IgD-negative memory B cell (primary cell): ENCODE measurements around the gene ANKH. TPM values are rescaled to one million over a fixed set of nuclear protein-coding genes. Genes with fewer than 3 reads are reported as not detected.
"Not testable (repeated sequence)": the region's sequence is repeated elsewhere in the genome, so short reads cannot be mapped to it uniquely, and the experiment has no call there.

Experiments used
- H3K27ac Mint-ChIP-seq, 3 donors: one replicate each; pipeline ENCODE4 v1.8.0; 2020 to 2022; ENCODE audit warnings: mild to moderate bottlenecking in 3 of 3, mixed read lengths in 3 of 3, moderate library complexity in 1 of 3
- H3K27me3 Mint-ChIP-seq: one replicate; pipeline ENCODE4 v1.8.0; 2021; ENCODE audit warnings: mixed read lengths
- H3K36me3 Mint-ChIP-seq: one replicate; pipeline ENCODE4 v1.8.0; 2020; ENCODE audit warnings: mild to moderate bottlenecking, mixed read lengths
- H3K4me1 Mint-ChIP-seq, 3 donors: one replicate each; pipeline ENCODE4 v1.8.0; 2020 to 2022; ENCODE audit warnings: mixed read lengths in 3 of 3, mild to moderate bottlenecking in 1 of 3
- H3K4me3 Mint-ChIP-seq, 4 donors: one replicate each; pipeline ENCODE4 v1.8.0; 2020 to 2022; ENCODE audit warnings: mild to moderate bottlenecking in 4 of 4, mixed read lengths in 4 of 4, moderate library complexity in 3 of 4
- H3K9me3 Mint-ChIP-seq, 3 donors: one replicate each; pipeline ENCODE4 v1.8.0; 2020 to 2021; ENCODE audit warnings: mixed read lengths in 3 of 3, mild to moderate bottlenecking in 1 of 3
- polyA plus RNA-seq: library from polyadenylated mRNA; unstranded; fragments of 300-500 nt; fragmentation: Illumina TruSeq; gene quantifications from one replicate; pipeline ENCODE4 v1.2.3, GENCODE V29; 2021

Gene ANKH
- polyA plus RNA-seq, 1 donor from 2014 or later: 18.4 TPM

DNA sequence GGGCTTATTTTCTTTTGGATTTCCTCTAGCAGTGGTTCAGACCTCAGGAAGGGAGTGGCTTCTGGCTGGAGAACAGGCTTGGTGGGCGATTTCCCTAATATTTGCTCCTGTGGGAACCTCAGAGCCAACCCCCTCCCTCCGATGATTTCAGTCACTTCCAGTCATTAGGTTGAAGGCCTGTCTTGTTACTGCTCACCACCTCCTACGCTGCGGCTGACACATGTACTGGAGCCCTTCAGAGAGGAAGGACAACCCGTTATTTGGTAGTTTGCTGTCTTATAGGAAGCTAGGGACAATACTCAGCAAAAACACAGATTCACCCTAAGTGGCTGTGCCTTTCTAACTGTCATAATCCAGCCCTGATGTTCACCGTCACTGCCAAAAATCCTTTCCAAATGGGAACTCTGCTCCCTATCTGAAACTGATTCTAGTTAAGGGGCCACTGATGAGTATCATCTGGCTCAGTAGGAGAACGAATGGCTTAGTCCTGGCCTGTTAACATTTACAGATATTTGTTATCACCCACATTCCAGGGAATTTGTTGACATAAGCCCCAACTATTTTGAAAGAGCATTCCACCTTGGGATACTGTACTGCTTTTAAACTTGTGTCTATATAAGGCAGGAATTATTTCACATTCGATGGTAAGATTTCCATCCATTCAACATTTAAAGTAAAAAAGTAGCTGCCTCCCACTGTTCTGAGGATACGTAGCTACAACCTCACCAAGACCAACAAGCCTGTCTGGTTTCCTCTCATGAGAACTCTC, 29.3 kb upstream of the ANKH start:
- Mint-ChIP-seq H3K27ac (peak overlapping the region in 1 of 3 donors; percentile 54), H3K4me1 (no peaks in the 10 kb centered on the region), H3K4me3 (no peak overlapping the region), H3K9me3 (no peaks in the 10 kb centered on the region), H3K27me3 (peaks cover 10% of the 10 kb centered on the region), H3K36me3 (no peaks in the 10 kb centered on the region)

DNA sequence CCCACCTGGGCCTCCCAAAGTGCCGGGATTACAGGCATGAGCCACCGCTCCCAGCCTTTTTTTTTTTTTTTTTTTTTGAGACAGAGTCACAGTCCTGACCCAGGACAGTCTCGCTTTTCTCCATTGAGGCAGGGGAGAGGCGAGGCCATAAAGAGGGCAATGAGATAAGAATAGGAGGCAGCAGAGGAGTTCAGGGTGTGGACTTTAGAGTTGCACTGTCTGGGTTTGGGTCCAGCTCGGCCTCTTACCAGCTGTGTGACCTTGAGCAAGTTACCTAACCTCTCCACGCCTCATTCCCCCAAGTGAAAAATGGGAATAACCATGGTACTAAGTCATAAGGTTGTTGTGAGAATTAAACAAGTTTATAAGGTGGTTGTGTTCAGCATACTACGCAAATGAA, 24.6 kb upstream of the ANKH start:
- Mint-ChIP-seq H3K4me3 (no peak overlapping the region), H3K4me1 (no peaks in the 10 kb centered on the region), H3K27ac (no peak overlapping the region), H3K9me3 (no peaks in the 10 kb centered on the region), H3K36me3 (no peaks in the 10 kb centered on the region), H3K27me3 (peaks cover 3% of the 10 kb centered on the region)

DNA sequence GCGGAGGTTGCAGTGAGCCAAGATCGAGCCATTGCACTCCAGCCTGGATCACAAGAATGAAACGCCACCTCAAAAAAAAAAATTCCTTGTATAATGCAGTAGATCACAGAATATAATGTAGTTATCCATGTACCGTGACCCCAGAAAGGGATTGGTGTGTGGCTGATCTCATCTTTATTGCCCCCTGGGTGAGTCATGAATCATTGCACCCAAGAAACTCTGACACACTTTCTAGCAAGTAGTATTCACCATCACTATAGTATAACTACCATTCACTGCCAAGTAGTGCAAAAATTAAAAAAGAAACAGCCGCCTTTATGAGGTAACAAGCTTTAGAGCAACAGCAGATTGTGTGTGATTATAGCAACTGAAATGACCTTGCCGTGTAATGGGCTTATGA, 23.7 kb upstream of the ANKH start:
- Mint-ChIP-seq H3K4me3 (no peak overlapping the region), H3K4me1 (no peaks in the 10 kb centered on the region), H3K27me3 (peaks cover 6% of the 10 kb centered on the region), H3K27ac (no peak overlapping the region), H3K9me3 (no peaks in the 10 kb centered on the region), H3K36me3 (no peaks in the 10 kb centered on the region)

DNA sequence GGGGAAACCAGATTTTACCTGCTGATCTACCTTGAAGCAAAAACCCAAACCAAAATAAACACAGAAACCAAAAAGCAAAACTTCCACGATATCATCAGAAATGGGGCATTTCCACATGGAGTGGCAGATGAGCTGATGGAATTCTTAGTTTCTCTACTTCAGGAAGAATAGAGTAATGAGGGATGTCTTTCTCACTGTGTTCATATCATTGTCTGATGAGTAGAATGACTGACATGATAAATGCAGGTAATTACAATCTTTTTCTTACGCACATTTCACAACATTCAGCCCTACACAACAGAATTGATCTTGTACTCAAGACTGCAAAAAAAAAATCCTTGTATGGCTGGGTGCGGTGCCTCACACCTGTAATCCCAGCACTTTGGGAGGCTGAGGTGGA, 23.2 kb upstream of the ANKH start:
- Mint-ChIP-seq H3K4me1 (no peaks in the 10 kb centered on the region), H3K9me3 (no peaks in the 10 kb centered on the region), H3K27ac (no peak overlapping the region), H3K27me3 (peaks cover 6% of the 10 kb centered on the region), H3K4me3 (no peak overlapping the region), H3K36me3 (no peaks in the 10 kb centered on the region)

DNA sequence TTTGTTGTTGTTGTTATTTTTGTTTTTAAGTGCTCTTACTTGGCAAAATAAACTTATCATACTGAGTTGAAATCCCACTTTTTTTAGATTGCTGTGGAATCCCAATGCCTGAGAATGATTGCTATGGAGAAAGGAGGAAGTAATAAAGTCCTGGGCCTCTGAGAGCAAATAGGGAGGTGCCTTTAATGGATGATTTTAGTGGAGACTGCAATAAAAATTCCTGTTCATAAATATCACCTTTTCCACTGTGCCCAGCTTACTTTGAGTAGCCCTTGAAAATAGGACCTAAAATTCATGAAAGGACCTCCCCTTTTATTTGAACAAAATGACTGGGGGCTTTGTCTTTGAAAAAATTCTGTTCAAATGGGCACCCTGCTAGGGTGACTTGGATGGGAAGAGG, 21.8 kb upstream of the ANKH start:
- Mint-ChIP-seq H3K9me3 (no peaks in the 10 kb centered on the region), H3K36me3 (no peaks in the 10 kb centered on the region), H3K4me1 (no peaks in the 10 kb centered on the region), H3K27ac (no peak overlapping the region), H3K27me3 (peaks cover 6% of the 10 kb centered on the region), H3K4me3 (no peak overlapping the region)

DNA sequence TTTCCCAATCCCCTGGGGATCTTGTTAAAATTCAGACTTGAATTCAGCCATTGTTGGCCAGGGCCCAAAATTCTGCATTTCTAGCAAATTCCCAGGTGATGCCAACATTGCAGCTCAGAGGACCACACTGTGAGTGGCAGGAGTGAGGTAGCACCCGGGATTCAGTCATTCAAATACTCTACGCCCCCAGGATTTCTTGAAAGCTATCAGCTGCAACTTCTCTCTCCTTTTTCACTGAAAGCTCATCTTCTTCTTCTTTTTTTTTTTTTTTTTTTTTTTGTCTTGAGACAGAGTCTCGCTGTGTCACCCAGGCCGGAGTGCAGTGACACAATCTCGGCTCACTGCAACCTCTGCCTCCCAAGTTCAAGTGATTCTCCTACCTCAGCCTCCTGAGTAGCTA, 19.3 kb upstream of the ANKH start:
- Mint-ChIP-seq H3K27ac (no peak overlapping the region), H3K36me3 (no peaks in the 10 kb centered on the region), H3K9me3 (no peaks in the 10 kb centered on the region), H3K4me1 (no peaks in the 10 kb centered on the region), H3K4me3 (no peak overlapping the region), H3K27me3 (peaks cover 3% of the 10 kb centered on the region)

DNA sequence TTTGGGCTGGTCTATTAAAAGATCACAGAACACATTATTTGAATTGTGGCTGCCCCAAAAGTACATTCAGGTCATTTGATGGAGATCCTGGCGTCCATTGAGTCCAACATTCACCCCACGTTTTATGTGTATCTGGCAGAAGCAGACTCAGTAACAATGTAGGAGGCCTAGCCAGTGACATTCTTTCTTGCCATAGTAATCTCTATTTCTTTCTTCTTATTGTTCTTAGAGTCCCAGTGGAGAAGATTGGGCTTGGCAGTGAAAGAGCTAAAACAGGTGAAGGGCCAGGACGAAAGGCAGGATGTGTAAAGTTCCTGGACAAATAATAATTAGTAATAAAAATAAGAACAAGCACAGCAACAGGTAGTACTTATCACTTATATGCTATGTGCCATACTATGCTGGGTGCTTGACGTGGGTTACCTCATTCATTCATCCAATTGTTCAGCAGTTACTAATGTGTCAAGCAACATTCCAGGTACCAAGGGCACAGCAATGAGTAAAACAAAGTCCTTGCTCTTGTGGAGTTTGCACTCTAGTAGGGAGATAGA, 12.6 kb upstream of the ANKH start:
- Mint-ChIP-seq H3K27ac (no peak overlapping the region), H3K9me3 (peaks cover 0 to 2% (median 0%) of the 10 kb centered on the region in 3 donors), H3K4me1 (no peaks in the 10 kb centered on the region), H3K4me3 (no peak overlapping the region), H3K27me3 (peaks cover 11% of the 10 kb centered on the region), H3K36me3 (no peaks in the 10 kb centered on the region)

DNA sequence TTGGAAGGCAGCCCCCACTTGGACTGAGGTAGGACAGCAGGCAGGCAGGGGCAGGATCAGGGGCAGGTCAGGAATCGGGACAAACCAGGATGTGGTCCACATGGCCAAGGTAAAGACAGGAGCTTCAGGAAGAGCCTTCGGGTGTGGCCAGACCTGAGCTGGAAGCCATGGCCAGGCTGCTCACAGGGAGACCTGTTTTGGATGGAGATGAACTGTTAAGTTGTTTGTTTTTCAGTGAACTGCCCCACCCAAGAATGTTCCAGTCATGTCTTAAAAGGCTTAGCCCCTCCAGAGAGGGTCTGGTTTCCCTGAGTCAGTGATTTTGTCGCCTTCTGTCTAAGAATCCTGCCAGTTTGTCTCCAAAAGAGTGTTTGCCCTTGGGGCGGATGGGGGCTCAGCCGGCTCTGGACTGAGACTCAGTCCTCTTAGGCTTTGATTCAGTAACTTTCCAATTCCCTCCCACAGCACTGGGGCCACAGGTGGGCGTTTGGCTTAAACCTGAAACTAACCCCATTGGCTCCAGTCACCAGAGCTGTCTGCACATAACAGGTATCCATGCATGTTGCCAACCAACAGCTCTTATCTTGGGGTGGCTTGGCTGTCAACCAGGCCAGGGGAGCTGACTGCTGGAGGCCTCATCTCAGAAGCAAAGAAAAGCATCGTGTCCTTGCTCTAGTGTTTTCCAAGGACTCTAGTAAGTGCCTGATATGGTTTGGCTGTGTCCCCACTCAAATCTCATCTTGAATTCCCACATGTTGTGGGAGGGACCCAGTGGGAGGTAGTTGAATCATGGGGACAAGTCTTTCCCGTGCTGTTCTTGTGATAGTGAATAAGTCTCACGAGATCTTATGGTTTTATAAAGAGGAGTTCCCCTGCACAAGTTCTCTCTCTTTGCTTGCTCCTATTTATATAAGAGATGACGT, 11.3 kb upstream of the ANKH start:
- Mint-ChIP-seq H3K4me3 (no peak overlapping the region), H3K36me3 (no peaks in the 10 kb centered on the region)

DNA sequence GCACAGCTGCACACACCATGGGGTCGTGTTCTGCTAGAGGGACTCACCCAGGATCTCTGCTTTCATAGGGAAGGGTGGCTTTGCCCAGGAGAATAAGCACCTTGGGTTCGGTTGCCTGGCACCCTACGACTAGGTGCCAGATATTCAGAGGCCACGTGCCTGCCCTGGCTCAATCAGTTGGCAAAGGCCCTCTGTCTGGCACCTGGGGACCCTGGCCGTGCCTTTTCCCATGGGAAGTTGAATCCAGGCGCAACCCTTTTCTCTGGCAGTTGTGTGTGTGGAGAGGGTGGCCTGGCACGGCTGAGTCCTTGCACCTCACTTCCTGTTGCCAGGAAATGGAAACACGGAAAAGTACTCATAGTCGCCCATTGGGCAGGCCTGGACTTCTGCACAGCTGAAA, 10.2 kb upstream of the ANKH start:
- Mint-ChIP-seq H3K27me3 (peaks cover 13% of the 10 kb centered on the region), H3K36me3 (no peaks in the 10 kb centered on the region), H3K4me3 (peak overlapping the region in 1 of 4 donors; percentile 3), H3K4me1 (peaks cover 0 to 2% (median 0%) of the 10 kb centered on the region in 3 donors), H3K9me3 (peaks cover 0 to 2% (median 0%) of the 10 kb centered on the region in 3 donors), H3K27ac (no peak overlapping the region)

More for the DNA sequence above, 11.3 kb upstream of the ANKH start:
- peak overlapping the region in 1 of 3 donors; percentile 81 for H3K27ac Mint-ChIP-seq
- no peaks in the 10 kb centered on the region for H3K4me1 Mint-ChIP-seq
- H3K27me3 Mint-ChIP-seq: peaks cover 12% of the 10 kb centered on the region
- peaks cover 0 to 2% (median 0%) of the 10 kb centered on the region in 3 donors for H3K9me3 Mint-ChIP-seq

DNA sequence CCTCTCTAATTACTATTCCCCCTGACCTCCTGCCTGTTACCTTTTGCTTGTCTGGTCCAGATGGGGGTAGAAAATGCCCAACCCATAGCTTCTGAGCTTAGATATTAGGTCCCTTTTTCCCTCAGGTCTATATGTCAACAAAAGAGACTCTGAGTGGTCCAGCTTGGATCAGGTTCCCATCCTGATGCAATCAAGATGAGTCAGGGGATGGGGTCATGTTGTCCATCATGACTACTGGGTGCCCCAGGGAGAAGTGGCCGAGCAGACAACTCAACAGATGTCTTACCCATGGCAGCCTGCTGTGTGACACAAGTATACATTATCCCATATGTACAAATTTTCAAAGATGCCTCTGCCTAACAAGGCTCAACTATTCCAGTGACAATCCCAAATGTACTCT, 9.1 kb upstream of the ANKH start:
- Mint-ChIP-seq H3K9me3 (peaks cover 0 to 2% (median 0%) of the 10 kb centered on the region in 3 donors), H3K4me3 (no peak overlapping the region), H3K27me3 (peaks cover 13% of the 10 kb centered on the region), H3K27ac (no peak overlapping the region), H3K36me3 (no peaks in the 10 kb centered on the region), H3K4me1 (peaks cover 0 to 2% (median 0%) of the 10 kb centered on the region in 3 donors)

DNA sequence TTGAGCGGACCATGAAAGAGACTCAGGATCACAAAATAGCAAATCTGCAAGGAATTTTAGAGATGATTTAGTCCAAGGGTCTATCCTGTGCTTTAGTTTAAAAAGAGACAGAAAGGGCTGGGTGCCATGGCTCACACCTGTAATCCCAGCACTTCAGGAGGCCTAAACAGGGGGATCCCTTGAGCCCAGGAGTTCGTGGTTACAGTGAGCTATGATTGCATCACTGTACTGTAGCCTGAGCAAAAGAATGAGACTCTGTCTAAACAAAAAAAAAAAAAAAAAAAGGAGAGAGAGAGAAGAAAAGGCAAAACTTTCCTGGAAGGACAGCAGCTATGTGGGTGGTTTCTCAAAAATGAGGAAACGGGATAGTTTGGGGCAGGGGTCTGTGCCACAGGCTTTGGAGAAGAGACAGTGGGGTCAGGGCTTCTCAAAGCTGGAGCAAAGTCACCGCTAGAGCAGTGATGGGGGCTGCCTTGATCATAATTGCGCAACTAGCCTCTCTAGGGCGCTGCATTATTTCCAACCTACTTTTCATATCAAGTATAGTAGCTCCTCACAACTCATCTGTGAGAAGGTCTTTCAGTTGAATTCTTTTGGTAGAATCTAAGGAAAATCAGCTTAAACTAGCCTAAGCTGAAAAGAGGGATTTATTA, 8.5 kb upstream of the ANKH start:
- H3K9me3 Mint-ChIP-seq: peaks cover 0 to 2% (median 0%) of the 10 kb centered on the region in 3 donors
- H3K27ac Mint-ChIP-seq: no peak overlapping the region
- H3K36me3 Mint-ChIP-seq: no peaks in the 10 kb centered on the region
- peaks cover 0 to 2% (median 0%) of the 10 kb centered on the region in 3 donors for H3K4me1 Mint-ChIP-seq
- H3K27me3 Mint-ChIP-seq: peaks cover 13% of the 10 kb centered on the region
- no peak overlapping the region for H3K4me3 Mint-ChIP-seq

DNA sequence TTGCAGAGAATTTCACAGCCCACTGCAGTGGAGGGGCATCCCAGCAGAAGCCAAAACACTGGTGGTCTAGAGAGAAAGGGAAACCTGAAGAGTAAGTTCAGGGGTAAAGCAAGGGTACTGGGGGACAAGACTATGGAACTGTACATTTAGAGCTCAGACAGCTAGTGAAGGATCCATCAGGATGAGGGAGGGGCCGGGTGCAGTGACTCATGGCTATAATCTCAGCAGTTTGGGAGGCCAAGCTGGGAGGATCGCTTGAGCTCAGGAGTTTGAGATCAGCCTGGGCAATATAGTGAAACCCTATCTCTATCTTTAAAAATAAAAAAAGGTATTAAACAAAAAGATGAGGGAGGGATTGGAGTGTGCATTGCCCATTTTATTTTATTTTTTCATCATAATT, 7.8 kb upstream of the ANKH start:
- Mint-ChIP-seq H3K27me3 (peaks cover 8% of the 10 kb centered on the region), H3K4me1 (peaks cover 0 to 2% (median 0%) of the 10 kb centered on the region in 3 donors), H3K36me3 (no peaks in the 10 kb centered on the region), H3K27ac (no peak overlapping the region), H3K4me3 (no peak overlapping the region), H3K9me3 (peaks cover 0 to under 1% (median 0%) of the 10 kb centered on the region in 3 donors)

DNA sequence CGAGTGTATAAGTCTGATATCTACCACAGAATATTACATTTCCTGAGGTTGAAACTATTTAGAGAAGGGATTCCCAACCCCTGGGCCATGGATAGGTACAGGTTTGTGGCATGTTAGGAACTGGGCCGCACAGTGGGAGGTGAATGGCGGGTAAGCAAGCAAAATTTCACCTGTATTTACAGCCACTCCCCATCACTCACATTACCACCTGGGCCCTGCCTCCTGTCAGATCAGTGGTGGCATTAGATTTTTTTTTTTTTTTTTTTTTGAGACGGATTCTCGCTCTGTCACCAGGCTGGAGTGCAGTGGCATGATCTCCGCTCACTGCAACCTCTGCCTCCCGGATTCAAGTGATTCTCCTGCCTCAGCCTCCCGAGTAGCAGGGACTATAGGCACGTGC, 6.6 kb upstream of the ANKH start:
- not testable (repeated sequence) for H3K9me3 Mint-ChIP-seq, H3K4me3 Mint-ChIP-seq, H3K27ac Mint-ChIP-seq, H3K27me3 Mint-ChIP-seq, H3K36me3 Mint-ChIP-seq, H3K4me1 Mint-ChIP-seq

DNA sequence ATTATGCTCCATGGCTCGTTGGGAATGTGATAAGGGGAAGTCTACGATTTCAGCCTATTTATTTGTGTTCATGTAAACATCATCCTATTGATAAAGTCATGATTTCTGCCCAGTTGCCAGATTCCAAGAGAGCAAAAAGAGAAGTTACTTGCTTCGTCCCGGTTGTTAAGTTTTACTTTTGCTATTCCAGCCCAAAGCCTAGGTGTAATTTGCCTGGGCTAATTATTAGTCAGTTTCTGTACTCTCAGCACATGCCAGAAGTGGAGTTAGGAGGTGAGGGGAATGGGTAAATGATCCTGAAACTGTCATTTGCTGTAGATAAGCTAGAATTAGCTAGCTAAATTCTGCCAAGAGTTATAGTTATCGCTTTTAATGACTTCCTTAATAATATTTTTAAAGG, 4.5 kb upstream of the ANKH start:
- Mint-ChIP-seq H3K4me3 (peak overlapping the region in 1 of 4 donors; percentile 71), H3K4me1 (peaks cover 0 to 2% (median 0%) of the 10 kb centered on the region in 3 donors), H3K9me3 (no peaks in the 10 kb centered on the region), H3K27ac (no peak overlapping the region), H3K36me3 (no peaks in the 10 kb centered on the region), H3K27me3 (peaks cover 1% of the 10 kb centered on the region)

DNA sequence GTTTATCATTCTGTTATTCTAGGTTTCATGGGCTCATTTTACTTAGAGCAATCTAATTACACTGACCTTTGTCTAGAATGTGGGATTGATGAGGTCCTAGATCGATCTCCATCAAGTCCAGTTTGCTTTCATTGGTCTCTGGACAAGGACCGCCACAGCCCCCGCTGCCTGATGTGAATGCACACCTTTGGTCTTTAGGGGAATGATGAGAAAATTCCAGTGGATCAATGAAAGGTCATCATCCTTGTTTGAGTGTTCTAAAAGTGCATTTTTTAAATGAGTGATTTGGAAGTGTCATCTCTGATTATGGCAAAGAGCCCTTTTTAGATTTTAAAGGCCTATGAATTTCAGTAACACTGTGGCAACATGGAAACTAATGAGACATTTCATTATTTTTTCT, 2.2 kb upstream of the ANKH start:
- peaks cover 18 to 22% (median 18%) of the 10 kb centered on the region in 3 donors for H3K4me1 Mint-ChIP-seq
- H3K4me3 Mint-ChIP-seq: peak overlapping the region in 2 of 4 donors; percentile 5 to 36
- H3K27me3 Mint-ChIP-seq: peaks cover 1% of the 10 kb centered on the region
- no peaks in the 10 kb centered on the region for H3K36me3 Mint-ChIP-seq
- no peaks in the 10 kb centered on the region for H3K9me3 Mint-ChIP-seq
- no peak overlapping the region for H3K27ac Mint-ChIP-seq
